AG09319 (cell line): ENCODE measurements around the gene DVL1.
"Not testable (repeated sequence)": the region's sequence is repeated elsewhere in the genome, so short reads cannot be mapped to it uniquely, and the experiment has no call there.

Experiments
- DNase-seq: peaks from one replicate; pipeline ENCODE4 v3.0.0-alpha.2; 2010; ENCODE audit warnings: low read depth; ENCODE audit errors: extremely low read depth
- CTCF ChIP-seq: IDR thresholded peaks from 2 replicates; pipeline ENCODE4 v1.5.1; 2011; ENCODE audit warnings: low read depth, mild to moderate bottlenecking, inconsistent platforms, low read length, moderate library complexity

The DVL1 gene

DNA sequence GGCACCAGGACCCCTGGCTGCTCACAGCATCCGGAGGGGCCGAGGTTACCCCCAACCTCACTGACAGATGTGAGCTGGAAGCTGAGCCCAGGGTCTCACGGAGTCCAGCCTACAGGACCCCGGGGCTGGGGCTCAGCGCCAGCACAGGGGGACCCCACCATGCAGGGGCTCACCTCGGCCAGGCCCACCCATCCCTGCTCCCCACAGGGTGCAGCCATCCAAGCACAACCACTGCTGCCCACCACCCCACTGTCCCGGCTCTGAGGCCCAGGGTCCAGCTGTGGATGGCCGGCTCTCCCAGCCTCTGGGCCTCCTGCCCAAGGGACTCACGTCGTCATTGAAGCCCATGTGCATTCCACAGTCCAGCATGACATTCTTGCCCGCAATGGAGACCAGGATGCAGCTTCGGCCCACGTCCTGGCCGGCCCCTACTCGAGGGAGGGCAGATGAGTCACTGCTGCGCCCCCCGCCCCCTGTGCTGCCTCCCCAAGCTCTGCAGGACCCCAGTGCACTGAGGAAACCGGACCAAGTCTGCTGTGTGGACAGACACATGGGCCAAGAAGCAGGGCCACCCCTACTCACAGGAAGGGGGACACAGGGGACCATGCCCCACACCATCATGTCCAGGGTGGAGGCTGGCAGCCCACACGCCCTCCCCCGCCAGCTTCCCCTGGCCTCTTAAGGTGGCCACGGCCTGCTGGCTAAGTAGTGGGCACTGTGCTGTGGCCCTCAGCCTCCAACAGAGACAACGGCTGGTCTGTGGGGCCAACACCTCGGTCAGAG is 28.4 kb downstream of the DVL1 start:
- no peak for TF ChIP-seq CTCF
- no peak for DNase-seq

DNA sequence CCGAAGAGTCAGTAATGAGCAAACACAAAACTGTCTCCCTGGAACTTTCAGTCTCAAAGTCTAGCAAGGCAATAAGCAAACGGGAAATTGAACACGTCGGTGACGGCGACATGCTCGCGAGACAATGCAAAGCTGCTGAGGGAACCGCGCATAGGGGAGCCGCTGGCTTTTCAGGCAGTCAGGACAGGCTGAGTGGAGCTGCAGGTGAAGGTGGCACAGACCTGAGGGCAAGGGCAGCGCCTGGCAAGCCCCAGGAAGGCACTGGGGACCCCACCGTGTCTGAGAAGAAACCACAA is 29.6 kb downstream of the DVL1 start:
- TF ChIP-seq CTCF, result no peak

DNA sequence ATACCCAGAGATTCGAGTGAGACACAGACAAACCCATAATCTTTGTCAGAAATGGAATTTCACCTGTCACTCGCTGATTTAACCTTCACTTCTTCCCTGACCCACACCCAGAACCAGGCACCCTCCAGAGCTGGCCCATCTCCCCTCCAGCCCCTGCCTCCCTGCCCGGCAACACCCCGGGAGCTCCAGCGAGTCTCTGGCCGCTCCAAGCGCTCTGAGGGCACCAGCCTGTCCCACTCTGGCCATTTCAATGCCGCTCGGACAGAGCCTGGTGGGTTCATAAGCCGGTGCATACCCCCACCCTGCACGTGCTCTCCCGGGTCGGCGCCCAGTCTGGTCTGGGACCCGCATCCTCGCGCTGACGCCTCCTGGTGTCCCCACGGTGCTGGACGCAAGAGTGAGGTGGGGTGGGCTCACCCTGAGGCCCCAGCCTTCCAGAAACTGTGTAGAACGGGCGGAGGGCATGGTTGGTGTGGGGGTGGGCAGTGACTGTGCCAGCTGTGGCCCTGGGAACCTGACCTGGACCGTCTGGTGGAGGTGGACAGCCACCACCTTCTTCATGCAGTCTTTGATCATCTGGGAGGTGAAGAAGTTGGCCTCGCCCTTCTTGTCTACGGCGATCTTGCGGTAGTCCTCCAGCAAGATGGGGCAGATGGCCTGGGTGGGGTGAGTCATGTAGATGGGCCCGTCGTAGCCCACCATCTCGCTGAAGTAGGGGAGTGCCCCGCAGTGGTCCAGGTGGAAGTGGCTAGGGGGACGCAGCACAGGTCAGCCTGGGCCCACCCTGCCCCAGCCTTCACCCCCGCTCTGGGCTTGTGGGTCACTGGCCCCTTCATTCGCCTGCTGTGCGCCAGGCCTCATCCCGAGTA is 30.2 kb downstream of the DVL1 start:
- TF ChIP-seq CTCF, result no peak

More for the DNA sequence above, 29.6 kb downstream of the DVL1 start:
- no peak for DNase-seq

DNA sequence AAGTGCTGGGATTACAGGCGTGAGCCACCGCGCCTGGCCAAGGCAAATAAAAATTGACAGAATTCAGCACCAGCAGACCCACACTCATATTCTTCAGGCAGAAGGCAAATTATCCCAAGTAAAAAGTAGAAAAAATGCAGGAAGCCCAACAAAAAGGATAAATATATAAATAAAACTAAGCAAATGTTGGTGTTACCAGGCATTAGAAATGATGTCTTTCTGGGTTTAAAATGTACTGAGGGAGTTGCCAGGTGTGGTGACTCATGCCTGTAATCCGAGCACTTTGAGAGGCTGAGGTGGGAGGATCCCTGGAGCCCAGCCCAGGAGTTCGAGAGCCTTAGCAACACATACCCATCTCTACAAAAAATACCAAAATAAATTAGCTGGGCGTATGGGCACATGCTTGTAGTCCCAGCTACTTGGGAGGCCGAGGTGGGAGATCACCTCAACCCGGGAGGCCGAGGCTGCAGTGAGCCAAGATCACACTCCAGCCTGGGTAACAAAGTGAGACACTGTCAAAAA is 31.0 kb downstream of the DVL1 start:
- DNase-seq, result peak; percentile 89
- TF ChIP-seq CTCF, result no peak

More for the DNA sequence above, 30.2 kb downstream of the DVL1 start:
- DNase-seq, result no peak

DNA sequence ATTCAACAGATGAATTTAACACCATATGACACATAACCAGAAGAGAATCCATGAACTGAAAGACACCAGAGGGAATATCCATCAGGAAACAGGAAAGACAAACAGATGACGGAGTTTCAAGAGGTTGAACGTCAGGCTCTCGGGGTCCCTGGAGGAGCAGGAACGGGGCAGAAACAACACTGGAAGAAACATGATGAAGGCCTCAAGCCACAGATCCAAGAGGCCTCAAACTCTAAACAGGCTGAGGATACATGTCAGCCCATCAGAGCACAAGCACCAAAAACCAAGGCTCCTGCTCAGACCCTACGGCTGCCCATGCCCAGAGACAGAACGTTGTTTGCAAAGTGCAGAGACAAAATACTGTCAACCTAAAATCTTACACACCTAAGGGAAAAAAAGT is 31.8 kb downstream of the DVL1 start:
- DNase-seq, result no peak
- no peak for TF ChIP-seq CTCF

GRCh38 chr1:1316199-1316598 is 33.0 kb downstream of the DVL1 start:
- not testable (repeated sequence) for DNase-seq

DNA sequence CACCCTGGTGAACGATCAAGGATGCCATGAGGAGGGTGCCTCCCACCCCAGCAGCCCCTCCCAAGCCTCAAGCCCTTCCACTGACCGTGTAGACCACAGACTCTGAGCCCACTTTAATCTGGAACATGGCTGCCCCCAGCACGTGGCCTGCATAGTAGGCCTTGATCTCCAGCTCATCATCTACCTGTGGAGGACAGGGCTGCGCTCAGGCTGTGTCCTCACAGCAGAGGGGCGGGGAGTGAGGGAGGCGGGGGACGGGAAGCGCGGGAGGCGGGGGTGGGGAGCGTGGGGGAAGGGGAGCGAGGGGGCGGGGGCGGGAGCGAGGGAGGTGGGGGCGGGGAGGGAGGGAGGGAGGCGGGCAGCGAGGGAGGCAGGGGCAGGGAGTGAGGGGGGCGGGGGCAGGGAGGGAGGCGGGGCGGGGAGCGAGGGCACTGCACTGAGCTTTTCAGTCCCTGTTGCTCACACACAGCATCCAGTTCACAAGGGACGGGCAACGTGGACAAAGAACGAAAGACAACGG is 33.7 kb downstream of the DVL1 start:
- no peak for TF ChIP-seq CTCF
- DNase-seq, result no peak
